NCI-H128 (cell line): ENCODE data around the gene PSME2.

Experiments
- DNase-seq: peaks from one replicate; lab custom pipeline; 2025; ENCODE audit not compliant: unreplicated experiment; lab: John Stamatoyannopoulos, UW

PSME2 gene

DNA sequence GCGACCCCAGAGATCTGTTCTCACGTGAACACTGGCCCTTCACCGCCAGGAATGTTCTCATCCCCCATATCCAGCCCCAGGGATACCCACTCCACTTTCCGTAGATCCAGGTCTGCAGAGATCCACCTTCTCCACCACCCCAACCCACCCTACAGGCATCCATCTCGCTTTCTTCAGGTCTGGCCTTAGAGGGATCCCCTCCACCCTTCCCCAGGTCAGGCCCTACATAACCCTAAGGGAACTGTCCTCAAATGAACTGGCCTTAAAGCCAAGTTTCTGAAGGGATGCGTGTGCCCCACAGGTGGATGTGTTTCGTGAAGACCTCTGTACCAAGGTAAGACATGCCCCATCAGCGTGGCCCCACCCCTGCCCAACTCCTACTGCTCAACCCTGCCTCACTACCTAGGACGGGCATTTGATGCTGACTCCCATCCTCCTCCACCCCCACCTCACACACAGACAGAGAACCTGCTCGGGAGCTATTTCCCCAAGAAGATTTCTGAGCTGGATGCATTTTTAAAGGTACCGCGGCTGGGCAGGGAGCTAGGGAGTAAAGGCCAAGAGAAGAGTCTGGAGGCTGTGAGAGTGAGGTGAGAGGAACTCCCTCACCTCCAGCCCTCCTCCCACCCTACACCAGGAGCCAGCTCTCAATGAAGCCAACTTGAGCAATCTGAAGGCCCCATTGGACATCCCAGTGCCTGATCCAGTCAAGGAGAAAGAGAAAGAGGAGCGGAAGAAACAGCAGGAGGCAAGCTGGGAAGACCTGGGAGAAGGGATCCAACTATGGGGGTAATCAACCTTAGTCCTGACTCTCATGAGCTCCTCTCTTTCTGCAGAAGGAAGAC is 9.5 kb downstream of the PSME2 start:
- no peak for DNase-seq

DNA sequence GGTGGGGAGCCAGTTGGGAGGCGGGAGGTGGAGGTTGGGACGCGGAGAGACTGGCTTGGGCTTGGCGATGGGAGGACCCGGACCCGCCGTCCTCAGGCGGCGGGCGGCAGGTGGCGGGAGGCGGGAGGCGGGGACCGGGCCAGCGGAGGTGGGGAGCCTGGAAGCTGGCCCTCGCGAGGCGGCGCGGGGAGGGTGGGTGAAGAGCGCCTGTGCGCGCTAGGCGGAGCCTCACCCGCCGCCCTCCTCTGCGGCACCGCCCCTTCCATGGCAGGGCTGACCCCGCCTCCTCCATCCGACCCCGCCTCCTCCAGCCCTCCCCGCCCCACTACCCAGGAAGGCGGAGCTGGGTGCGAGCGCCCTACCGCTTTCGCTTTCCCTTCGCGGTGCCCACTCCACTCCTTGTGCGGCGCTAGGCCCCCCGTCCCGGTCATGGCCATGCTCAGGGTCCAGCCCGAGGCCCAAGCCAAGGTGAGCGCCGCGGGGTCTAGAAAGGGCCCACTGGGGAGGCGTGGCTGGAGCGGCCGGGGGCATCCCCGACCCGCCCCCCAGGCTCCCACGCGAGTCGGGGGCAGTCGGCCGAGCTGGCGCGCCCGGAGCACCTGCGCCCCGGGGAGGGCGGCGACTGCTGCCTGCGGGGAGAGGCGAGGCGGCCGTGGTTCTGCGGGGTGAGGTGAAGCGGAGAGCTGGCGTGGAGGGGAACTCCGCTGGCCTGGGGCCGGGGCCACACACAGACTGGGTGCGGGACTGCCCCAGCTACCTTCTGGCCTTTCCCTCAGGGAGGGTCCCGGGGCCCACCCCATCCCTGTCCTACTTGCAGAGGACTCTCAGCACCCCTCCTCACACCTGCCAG is 10.4 kb downstream of the PSME2 start, which contains the start of gene PSME1:
Gene PSME1, plus strand, starts transcription at position 361 of the 850 bp plus-strand sequence. Its CDS starts 69 bp downstream, at position 430.
- DNase-seq: peak; percentile 81

DNA sequence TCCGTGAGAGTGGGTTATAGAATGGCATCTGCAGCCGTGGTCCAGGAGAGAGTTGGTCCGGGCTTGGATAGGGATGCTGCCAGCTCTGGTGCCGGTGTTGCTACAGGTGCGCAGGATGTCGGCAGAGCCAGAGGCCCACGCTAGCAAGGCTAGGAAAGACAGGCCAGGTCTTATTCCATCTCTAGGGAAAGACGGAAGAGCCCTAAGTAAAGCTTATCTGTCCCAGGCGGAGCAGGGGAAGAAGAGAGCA is 10.9 kb downstream of the PSME2 start:
- no peak for DNase-seq

DNA sequence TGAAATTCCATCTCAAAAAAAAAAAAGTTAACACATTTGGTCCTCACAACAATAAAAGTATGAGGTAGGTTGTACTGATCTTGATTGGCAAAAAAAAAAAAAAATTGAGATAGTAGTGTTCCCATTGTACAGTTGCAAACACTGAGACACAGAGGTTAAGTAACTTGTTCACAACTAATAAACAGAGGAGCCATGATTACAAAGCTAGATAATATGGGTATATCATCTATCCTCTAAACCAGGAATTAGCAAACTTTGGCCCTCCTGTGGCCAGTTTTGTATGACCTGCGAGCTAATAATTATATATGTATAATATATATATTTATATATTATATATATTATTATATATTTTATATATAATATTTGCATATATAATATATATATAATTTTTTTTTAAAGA is 12.7 kb downstream of the PSME2 start:
- DNase-seq: no peak

DNA sequence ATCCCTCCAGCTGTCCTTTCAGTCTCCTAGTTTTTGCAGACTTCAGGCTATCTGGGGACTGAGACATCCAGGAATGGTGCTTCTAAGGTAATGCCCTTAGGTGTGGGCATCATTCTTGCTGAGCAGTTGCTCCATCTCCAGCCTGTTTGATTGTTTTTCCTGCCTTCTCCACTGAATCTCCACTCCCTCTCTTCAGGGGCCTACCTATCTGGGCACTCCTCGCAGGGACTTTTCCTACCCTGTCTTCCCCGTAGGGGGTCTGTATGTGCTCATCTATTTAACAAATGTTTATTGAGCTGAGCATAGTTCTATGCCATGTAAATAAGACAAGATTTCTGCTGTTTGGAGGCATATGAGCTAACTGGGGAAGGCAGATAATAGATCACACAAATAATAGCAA is 13.4 kb downstream of the PSME2 start:
- no peak for DNase-seq

DNA sequence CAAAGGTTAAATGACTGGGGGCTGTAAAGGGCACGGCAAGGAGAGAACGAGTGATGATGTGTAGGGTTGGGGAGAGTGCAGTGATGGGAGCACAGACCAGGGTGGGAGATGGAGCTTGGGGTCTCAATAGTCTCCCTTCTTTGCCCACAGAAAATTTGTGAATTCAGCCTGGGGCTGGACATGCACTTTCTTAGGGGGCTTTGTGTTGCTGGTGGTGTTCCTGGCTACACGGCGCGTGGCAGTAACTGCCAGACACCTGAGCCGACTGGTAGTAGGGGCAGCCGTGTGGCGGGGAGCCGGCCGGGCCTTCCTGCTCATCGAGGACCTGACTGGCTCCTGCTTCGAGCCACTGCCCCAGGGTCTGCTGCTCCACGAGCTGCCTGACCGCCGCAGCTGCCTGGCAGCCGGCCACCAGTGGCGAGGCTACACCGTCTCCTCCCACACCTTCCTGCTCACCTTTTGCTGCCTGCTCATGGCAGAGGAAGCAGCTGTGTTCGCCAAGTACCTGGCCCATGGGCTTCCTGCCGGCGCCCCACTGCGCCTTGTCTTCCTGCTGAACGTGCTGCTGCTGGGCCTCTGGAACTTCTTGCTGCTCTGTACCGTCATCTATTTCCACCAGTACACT is 14.2 kb downstream of the PSME2 start:
- no peak for DNase-seq

DNA sequence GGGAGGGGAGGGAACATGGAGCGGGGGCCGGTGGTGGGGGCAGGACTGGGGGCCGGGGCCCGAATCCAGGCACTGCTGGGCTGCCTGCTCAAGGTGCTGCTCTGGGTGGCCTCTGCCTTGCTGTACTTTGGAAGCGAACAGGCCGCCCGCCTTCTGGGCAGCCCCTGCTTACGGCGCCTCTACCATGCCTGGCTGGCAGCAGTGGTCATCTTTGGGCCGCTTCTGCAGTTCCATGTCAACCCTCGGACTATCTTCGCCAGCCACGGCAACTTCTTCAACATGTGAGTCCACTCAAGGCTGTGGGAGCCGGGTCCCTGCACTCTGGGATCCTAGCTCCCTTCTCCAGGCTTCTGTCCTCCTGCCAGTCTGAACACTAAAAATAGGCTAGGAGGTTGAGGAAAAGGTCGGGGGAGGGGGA is 14.9 kb downstream of the PSME2 start:
- no peak for DNase-seq

DNA sequence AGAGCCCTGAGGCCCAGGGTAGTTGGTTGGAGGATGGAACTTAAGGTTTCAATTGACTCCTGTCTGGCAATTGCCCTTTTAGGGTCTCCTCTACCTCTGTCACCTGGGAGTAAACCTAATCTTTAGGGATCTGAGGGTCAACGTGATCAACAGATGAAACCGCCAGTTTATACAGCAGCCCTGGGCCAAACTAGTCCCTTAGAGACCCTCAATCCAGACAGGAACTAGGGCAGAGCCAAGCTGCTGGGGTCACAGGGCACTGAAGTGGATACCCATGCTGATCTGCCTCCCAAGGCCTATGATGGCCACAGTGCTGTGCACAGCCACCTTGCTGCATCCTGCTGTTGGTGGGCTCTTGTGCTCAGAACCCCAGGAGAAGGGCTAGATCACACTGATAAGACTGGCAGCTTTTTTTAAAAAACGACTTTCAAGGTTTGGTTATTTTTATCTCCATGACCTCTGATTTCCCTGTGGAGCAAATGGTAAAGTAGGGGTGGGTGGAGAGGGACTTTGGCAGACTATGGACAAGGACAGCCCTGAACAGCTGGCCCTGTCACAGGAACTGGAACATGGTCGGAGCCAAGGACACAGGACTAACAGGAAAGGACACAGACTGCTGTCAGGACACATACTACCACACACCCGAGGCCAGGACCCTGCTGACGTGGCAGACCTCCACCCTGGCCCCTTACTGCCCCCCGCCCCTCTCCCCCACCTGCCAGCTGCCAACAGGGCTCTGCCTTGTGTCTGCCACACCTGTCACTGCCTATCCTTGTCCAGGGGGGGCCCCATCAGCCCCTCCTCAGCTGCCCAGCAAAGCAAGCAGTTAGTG is 15.5 kb downstream of the PSME2 start:
- DNase-seq: no peak

DNA sequence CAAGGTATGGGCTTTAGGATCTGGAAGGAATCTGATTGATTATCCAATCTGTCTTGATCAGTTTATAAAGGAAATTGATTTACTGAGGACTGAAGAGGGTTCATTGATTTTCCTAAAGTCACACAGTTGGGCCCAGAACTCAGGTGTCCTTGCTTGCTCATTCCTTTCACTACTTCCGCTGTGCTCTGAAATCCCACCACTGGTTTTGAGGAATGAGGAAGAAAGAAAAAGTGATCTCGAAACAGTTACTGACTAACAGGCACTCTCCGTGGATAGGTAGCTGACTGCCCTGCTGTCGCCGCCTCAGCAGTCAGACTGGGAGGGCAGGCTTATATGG is 16.1 kb downstream of the PSME2 start, which contains the start of gene FITM1:
Gene FITM1, plus strand, starts transcription at position 280 of the 337 bp plus-strand sequence. CDS start 905 bp downstream, outside the sequence.
- DNase-seq: no peak

DNA sequence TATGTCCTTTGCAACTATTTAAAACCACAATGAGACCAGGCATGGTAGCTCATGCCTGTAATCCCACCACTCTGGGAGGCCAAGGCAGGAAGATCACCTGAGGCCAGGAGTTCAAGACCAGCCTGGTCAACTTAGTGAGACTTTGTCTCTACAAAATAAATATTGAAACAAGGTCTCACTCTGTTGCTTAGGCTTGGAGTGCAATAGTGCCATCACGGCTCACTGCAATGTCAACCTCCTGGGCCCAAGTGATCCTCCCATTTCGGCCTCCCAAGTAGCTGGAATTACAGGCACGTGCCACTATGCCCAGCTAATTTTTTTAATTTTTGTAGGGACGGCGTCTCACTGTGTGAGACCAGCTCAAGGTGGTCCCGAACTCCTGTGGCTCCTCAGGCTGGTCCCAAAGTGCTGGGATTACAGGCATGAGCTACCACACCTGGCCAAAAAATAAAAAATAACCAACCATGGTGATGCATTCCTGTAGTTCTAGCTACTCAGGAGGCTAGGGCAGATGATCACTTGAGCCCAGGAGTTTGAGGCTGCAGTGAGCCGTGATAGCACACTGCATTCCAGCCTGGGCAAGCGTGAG is 16.9 kb downstream of the PSME2 start:
- DNase-seq: no peak

DNA sequence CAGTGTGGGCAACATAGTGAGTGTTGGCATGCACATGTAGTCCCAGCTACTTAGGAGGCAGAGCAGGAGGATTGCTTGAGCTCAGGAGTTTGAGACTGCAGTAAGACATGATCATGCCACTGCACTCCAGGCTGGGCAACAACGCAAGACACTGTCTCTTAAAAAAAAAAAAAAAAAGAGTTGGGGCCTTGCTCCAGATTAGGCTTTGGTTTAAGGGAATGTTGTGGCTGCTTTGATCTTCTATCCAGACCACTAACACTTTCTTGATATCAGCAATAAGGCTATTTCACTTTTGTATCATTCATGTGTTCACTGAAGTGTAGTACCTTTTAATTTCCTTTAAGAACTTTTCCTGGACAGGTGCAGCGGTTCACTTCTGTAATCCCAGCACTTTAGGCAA is 18.7 kb downstream of the PSME2 start:
- no peak for DNase-seq

DNA sequence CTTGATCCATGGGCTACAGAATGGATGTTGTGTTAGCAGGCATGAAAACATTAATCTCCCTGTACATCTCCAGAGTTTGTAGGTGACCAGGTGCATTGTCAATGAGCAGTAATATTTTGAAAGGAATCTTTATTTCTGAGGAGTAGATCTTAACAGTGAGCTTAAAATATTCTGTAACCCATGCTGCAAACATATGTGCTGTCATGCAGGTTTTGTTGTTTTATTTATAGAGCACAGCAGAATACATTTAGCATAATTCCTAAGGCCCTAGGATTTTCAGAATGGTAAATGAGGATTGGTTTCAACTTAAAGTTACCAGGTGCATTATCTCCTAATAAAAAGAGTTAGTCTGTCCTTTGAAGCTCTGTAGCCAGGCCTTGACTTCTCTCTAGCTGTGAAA is 19.5 kb downstream of the PSME2 start:
- DNase-seq: no peak

DNA sequence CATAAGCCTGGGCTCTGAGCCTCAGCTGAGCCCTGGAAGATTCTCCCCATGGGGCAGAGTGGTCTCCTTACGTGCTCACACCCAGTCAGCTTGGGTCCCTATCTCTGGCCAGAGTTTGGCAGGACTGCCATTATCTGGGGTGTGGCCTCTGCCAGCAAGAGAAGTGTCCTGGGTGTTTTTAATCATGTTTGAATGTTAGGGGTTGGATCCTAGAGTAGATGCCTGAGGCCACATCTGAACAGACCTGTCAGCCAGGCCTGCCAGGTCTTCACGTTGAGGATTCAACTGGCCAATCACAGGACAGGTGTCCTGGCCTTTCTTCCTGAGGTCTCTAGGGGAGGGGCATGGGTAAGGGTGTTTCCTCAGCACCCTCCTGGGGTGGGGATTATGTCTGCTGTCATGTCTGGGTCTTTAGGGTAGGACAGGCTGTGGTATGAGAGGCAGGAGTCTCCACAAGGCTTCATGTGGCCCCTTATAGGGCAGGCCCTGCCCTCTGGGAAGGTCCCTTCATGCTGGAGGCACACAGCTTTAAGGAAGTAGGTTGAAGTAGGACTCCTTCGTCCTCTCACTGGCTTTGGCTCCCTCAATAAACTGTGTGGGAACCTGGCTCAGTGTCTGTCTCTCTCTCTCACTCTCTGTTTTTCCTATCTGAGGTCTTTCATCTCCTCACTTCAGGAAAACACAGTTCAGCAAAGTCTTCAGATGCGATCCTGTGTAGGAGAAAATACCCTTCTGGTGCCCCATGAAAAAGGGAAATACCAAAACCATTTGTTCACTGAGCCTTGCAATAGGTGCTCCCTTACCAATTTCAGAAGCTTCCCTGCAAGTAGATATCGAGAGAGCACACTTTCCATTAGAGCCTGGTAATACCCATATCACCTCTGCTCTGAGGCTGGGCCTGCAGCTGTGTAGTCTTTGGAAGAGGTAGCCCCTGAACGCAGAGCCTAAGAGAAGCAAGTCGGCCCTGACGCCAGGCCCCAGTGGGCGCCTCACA is 22.7 kb downstream of the PSME2 start:
- DNase-seq: no peak

DNA sequence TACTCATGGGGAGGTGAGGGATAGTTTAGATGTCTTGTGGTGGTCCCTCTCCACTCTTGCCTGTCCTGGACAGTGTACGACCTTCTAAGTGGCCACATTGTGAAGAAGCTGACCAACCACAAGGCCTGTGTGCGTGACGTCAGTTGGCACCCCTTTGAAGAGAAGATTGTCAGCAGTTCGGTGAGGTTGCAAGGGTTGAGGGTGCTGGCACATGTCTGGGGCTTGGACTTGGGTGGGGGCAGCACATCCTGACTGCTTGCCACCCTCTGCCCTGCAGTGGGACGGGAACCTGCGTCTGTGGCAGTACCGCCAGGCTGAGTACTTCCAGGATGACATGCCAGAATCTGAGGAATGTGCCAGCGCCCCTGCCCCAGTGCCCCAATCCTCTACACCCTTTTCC is 23.5 kb downstream of the PSME2 start:
- no peak for DNase-seq

DNA sequence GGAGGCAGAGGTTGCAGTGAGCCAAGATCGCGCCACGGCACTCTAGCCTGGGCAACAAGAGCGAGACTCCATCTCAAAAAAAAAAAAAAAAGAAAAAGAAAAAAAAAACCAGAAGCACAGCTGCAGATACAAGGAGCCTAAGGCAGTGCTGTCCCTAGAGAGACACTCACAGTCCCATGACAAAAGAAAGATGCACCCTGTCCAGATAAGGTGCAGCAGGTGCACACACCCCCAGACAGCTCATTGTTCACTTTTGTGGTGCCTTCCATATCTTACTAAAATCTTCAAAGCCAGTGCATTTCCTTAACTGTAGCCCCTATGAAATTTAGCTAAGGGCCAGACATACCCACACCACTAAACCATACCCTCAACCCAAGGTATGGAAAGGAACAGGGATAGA is 24.0 kb downstream of the PSME2 start:
- no peak for DNase-seq

DNA sequence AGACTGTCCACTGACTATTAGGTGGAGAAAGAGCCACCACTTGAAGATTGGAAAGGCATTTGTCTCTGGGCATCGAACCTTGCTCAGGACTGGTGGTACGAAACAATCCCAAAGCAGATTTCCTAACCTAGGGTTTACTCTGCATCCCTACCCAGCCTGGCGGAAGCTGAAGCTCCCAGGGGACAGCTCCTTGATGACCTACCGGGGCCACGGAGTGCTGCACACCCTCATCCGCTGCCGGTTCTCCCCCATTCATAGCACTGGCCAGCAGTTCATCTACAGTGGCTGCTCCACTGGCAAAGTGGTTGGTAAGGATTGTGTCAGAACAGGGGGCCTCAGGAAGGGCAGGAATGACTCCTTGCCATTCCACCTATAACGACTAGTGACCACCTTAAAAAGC is 25.2 kb downstream of the PSME2 start:
- no peak for DNase-seq

DNA sequence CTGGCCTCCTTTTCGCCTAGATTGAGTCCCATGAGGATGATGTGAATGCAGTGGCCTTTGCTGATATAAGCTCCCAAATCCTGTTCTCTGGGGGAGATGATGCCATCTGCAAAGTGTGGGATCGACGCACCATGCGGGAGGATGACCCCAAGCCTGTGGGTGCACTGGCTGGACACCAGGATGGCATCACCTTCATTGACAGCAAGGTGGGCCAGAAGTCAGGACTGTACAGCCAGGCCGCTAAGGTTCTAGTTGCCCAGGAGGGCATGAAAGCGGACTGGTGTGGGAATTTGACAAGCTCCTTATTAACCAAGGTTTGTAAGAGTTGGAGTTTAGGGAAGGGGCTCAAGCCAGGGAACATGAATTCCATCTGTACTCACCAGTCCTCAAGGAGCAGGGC is 26.7 kb downstream of the PSME2 start:
- no peak for DNase-seq

DNA sequence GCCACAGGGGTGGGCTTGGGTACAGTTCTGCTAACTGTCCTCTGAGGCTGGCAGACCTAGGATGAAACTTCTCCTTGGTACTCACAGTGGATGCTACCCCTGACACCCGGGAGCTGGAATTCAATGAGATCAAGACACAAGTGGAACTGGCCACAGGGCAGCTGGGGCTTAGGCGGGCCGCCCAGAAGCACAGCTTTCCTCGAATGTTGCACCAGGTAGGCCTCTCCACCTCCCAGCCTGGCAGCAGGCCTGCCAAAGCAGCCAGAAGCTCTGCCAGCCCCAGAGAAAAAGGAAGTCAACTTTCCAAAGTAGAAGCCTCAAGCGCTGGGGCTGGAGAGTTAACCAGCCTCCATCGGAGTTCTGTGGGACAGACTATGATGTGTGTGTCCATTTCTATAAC is 29.2 kb downstream of the PSME2 start:
- DNase-seq: no peak

DNA sequence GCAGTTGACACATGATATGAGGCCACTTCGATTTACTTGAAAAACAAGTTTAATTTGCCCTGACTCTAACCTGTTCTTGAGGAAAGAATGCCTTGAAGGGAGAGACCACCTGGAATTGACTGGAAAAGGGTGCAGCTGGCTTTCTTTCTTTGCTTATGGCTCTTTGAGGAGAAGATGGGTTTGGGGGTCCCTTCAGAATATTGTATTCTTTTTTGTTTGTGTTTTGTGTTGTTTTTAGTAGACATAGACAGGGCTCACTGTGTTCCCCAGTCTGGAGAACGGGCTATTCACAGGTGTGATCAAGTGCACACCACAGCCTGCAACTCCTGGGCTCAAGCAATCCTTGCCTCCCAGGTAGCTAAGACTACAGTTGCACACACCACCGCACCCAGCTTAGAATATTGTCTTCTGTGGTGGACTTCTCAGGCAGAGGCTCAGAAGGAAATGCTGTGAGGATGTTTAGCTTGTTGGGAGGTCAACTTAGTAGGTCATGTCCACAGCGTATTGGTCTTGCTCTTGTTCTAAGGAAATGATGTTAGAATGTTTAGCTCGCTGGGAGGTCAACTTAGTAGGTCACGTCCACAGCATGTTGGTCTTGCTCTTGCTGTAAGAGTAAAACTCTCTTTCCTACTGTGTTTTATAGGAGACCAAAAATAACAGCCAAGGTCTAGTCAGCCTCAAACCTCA is 30.1 kb downstream of the PSME2 start:
- DNase-seq: no peak
